Measurements from ENCODE around the gene GTF3C5. TPM values are rescaled to one million over a fixed set of nuclear protein-coding genes. Genes with fewer than 3 reads are reported as not detected.

GTF3C5 gene
- total RNA-seq, 1 donor from 2014 or later, result 46.4 TPM

DNA sequence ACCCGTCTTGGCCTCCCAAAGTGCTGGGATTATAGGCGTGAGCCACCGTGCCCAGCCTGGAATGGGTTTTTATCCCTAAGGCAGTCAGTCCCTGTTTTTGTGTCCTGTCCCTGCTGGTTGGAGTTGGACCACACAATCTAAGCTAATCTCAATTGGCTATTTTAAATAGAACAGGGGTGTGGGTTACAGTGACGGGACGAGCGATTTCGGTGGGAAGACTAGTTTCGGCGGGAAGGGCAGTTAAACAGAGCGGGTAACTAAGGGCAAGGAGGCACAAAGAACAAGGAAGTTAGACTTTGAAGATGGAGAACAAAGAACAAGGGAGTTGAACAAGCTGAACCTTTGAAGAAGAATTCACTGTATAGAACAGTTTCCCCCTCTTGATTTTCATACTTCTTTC, 1.4 kb downstream of the GTF3C5 start:
- Mint-ChIP-seq H3K4me1 (ENCODE audit: low read depth, unreplicated experiment) (peaks cover 12% of the 10 kb centered on the region), H3K4me3 (ENCODE audit: unreplicated experiment) (peak overlapping the region; percentile 97), H3K9me3 (ENCODE audit: unreplicated experiment) (peaks cover 2% of the 10 kb centered on the region), H3K36me3 (ENCODE audit: low read depth, unreplicated experiment) (peaks cover 13% of the 10 kb centered on the region), H3K27me3 (ENCODE audit: low read depth, unreplicated experiment) (no peaks in the 10 kb centered on the region), H3K27ac (ENCODE audit: unreplicated experiment) (no peak overlapping the region)
- Histone ChIP-seq H3K36me3 (ENCODE audit: insufficient read depth, low read length) (peaks cover 5% of the 10 kb centered on the region), H3K4me1 (ENCODE audit: insufficient read depth, low read length) (peaks cover 6% of the 10 kb centered on the region), H3K9ac (ENCODE audit: low read length) (no peak overlapping the region), H3K4me2 (ENCODE audit: low read length) (peak overlapping the region; percentile 84), H3K27ac (ENCODE audit: low read depth, low read length) (no peak overlapping the region), H3K4me3 (ENCODE audit: insufficient read depth, low read depth, low read length) (no peak overlapping the region), H3K9me3 (ENCODE audit: insufficient read depth, low read depth, low read length) (no peaks in the 10 kb centered on the region), H4K20me1 (ENCODE audit: insufficient read depth, low read length) (peaks cover 53% of the 10 kb centered on the region), H3K79me2 (ENCODE audit: insufficient read depth, low read length) (peaks cover 75% of the 10 kb centered on the region), H2AFZ (ENCODE audit: low read depth, low read length) (no peak overlapping the region), H3K27me3 (ENCODE audit: insufficient read depth, low read length) (no peaks in the 10 kb centered on the region)
- TF ChIP-seq, protein P1, sequence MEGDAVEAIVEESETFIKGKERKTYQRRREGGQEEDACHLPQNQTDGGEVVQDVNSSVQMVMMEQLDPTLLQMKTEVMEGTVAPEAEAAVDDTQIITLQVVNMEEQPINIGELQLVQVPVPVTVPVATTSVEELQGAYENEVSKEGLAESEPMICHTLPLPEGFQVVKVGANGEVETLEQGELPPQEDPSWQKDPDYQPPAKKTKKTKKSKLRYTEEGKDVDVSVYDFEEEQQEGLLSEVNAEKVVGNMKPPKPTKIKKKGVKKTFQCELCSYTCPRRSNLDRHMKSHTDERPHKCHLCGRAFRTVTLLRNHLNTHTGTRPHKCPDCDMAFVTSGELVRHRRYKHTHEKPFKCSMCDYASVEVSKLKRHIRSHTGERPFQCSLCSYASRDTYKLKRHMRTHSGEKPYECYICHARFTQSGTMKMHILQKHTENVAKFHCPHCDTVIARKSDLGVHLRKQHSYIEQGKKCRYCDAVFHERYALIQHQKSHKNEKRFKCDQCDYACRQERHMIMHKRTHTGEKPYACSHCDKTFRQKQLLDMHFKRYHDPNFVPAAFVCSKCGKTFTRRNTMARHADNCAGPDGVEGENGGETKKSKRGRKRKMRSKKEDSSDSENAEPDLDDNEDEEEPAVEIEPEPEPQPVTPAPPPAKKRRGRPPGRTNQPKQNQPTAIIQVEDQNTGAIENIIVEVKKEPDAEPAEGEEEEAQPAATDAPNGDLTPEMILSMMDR (IDR thresholded peaks at IDR 0.05; ENCODE audit: insufficient read depth, low read depth, low read length), result no peak
- TF ChIP-seq EZH2 (IDR thresholded peaks at IDR 0.05; ENCODE audit: insufficient read depth, low read length), result no peak
- no peak for DNase-seq (ENCODE audit: low read depth)
- FAIRE-seq, result no peak

- H4K20me1 ChIP-seq (ENCODE audit: insufficient read depth, low read length), result peaks cover 85% of the 10 kb centered on the region
- Mint-ChIP-seq H3K4me1 (ENCODE audit: low read depth, unreplicated experiment) (peaks cover 11% of the 10 kb centered on the region), H3K9me3 (ENCODE audit: unreplicated experiment) (peaks cover 2% of the 10 kb centered on the region), H3K36me3 (ENCODE audit: low read depth, unreplicated experiment) (peaks cover 17% of the 10 kb centered on the region), H3K27me3 (ENCODE audit: low read depth, unreplicated experiment) (no peaks in the 10 kb centered on the region), H3K4me3 (ENCODE audit: unreplicated experiment) (no peak overlapping the region), H3K27ac (ENCODE audit: unreplicated experiment) (no peak overlapping the region)
- peaks cover 5% of the 10 kb centered on the region for H3K36me3 ChIP-seq (ENCODE audit: insufficient read depth, low read length)
- H3K27me3 ChIP-seq (ENCODE audit: insufficient read depth, low read length), result no peaks in the 10 kb centered on the region
- H3K79me2 ChIP-seq (ENCODE audit: insufficient read depth, low read length), result peaks cover 97% of the 10 kb centered on the region
- no peak overlapping the region for H3K4me3 ChIP-seq (ENCODE audit: insufficient read depth, low read depth, low read length)
- H2AFZ ChIP-seq (ENCODE audit: low read depth, low read length), result no peak overlapping the region
- no peak overlapping the region for H3K27ac ChIP-seq (ENCODE audit: low read depth, low read length)
- H3K4me1 ChIP-seq (ENCODE audit: insufficient read depth, low read length), result no peaks in the 10 kb centered on the region
- FAIRE-seq, result no peak
- no peak overlapping the region for H3K4me2 ChIP-seq (ENCODE audit: low read length)
- TF ChIP-seq, protein P1 (IDR thresholded peaks at IDR 0.05; ENCODE audit: insufficient read depth, low read depth, low read length), result no peak
- DNase-seq (ENCODE audit: low read depth), result peak; percentile 3
- H3K9ac ChIP-seq (ENCODE audit: low read length), result no peak overlapping the region
- no peaks in the 10 kb centered on the region for H3K9me3 ChIP-seq (ENCODE audit: insufficient read depth, low read depth, low read length)
Measured at GRCh38 chr9:133035669-133036068, 4.9 kb downstream of the GTF3C5 start.

GRCh38 chr9:133037775-133038515, 7.1 kb downstream of the GTF3C5 start:
- Mint-ChIP-seq H3K4me3 (ENCODE audit: unreplicated experiment) (no peak overlapping the region), H3K4me1 (ENCODE audit: low read depth, unreplicated experiment) (peaks cover under 1% of the 10 kb centered on the region), H3K36me3 (ENCODE audit: low read depth, unreplicated experiment) (peaks cover 19% of the 10 kb centered on the region), H3K27ac (ENCODE audit: unreplicated experiment) (no peak overlapping the region), H3K9me3 (ENCODE audit: unreplicated experiment) (no peaks in the 10 kb centered on the region), H3K27me3 (ENCODE audit: low read depth, unreplicated experiment) (no peaks in the 10 kb centered on the region)
- no peaks in the 10 kb centered on the region for H3K4me1 ChIP-seq (ENCODE audit: insufficient read depth, low read length)
- TF ChIP-seq, protein P1 (IDR thresholded peaks at IDR 0.05; ENCODE audit: insufficient read depth, low read depth, low read length), result no peak
- no peak for TF ChIP-seq EZH2 (IDR thresholded peaks at IDR 0.05; ENCODE audit: insufficient read depth, low read length)
- DNase-seq (ENCODE audit: low read depth), result no peak
- no peak overlapping the region for H2AFZ ChIP-seq (ENCODE audit: low read depth, low read length)
- H3K9ac ChIP-seq (ENCODE audit: low read length), result no peak overlapping the region
- H3K27ac ChIP-seq (ENCODE audit: low read depth, low read length), result no peak overlapping the region
- no peak for FAIRE-seq
- no peak overlapping the region for H3K4me2 ChIP-seq (ENCODE audit: low read length)
- peaks cover 9% of the 10 kb centered on the region for H3K36me3 ChIP-seq (ENCODE audit: insufficient read depth, low read length)
- H4K20me1 ChIP-seq (ENCODE audit: insufficient read depth, low read length), result peaks cover 93% of the 10 kb centered on the region
- H3K4me3 ChIP-seq (ENCODE audit: insufficient read depth, low read depth, low read length), result no peak overlapping the region
- H3K79me2 ChIP-seq (ENCODE audit: insufficient read depth, low read length), result peaks cover 87% of the 10 kb centered on the region
- H3K27me3 ChIP-seq (ENCODE audit: insufficient read depth, low read length), result no peaks in the 10 kb centered on the region
- H3K9me3 ChIP-seq (ENCODE audit: insufficient read depth, low read depth, low read length), result no peaks in the 10 kb centered on the region
